Measurements from ENCODE around the gene PCYOX1L. TPM values are rescaled to one million over a fixed set of nuclear protein-coding genes. Genes with fewer than 3 reads are reported as not detected.

The PCYOX1L gene
- total RNA-seq, 2 donors from 2014 or later: 11.9 to 19.7 TPM

DNA sequence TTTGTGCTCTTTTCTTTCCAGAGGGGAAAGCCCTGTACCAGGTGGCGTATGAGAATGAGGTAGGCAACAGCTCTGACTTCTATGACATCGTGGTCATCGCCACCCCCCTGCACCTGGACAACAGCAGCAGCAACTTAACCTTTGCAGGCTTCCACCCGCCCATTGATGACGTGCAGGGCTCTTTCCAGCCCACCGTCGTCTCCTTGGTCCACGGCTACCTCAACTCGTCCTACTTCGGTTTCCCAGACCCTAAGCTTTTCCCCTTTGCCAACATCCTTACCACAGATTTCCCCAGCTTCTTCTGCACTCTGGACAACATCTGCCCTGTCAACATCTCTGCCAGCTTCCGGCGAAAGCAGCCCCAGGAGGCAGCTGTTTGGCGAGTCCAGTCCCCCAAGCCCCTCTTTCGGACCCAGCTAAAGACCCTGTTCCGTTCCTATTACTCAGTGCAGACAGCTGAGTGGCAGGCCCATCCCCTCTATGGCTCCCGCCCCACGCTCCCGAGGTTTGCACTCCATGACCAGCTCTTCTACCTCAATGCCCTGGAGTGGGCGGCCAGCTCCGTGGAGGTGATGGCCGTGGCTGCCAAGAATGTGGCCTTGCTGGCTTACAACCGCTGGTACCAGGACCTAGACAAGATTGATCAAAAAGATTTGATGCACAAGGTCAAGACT lies 10.3 kb downstream of the PCYOX1L start:
- Mint-ChIP-seq H3K4me1 (peaks cover 7% of the 10 kb centered on the region), H3K27ac (no peak overlapping the region), H3K9me3 (no peaks in the 10 kb centered on the region), H3K36me3 (ENCODE audit: low read depth) (peaks cover 6% of the 10 kb centered on the region), H3K4me3 (no peak overlapping the region), H3K27me3 (no peaks in the 10 kb centered on the region)
- ATAC-seq (replicated peaks): no peak

DNA sequence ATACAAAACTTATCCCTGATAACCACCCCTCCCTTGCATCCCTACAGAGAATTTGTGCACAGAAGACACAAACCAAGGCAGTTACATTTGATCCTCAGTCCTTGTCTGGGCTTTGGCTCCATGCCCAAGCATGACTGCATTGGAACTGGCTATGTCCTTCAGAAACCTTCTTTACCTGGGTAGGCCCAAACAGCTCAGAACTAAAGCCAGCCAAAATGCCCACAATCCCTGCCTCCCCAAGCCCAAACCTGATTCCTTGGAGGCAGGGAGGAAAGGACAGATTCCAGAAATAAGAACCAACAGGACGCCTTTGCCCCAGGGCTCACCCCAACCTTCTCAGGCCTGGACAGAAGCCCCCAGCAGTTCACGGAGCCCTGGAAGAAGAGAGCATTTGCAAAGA lies 13.0 kb downstream of the PCYOX1L start:
- H3K4me3 Mint-ChIP-seq: no peak overlapping the region
- H3K9me3 Mint-ChIP-seq: no peaks in the 10 kb centered on the region
- H3K36me3 Mint-ChIP-seq (ENCODE audit: low read depth): peaks cover 6% of the 10 kb centered on the region
- H3K4me1 Mint-ChIP-seq: peaks cover 7% of the 10 kb centered on the region
- ATAC-seq (replicated peaks): no peak
- H3K27ac Mint-ChIP-seq: no peak overlapping the region
- H3K27me3 Mint-ChIP-seq: no peaks in the 10 kb centered on the region

DNA sequence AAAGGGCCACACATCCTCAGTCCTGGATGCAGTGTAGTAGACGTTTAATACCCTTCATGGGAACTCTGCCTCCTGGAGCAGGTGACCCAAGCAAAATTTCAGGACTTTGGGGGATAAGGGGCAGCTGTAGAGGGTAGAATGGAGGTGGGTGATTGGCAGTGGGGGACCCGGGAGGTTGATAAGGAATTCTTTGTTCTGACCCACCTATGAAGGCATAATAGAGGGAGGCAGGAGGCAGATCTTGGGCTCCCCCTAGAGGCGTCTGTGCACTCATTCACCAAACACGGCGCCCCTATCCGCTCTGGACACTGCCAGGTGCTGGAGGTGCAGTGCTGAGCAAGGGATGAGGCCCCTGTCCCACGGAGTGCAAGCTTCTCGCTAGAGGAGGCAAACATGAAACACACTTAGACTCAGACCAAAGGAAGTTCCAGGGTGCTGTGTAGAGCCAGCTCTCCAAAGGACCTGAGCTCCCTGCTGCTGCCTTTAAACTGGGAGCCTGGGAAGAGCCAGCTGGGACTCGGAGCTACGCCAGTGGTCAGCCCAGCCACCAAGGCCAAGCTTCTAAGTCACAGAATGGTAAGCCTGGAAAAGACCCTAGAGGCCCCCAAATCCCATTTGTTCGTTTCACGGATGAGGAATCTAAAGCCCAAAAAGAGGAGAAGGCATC lies 13.6 kb downstream of the PCYOX1L start:
- no peaks in the 10 kb centered on the region for H3K27me3 Mint-ChIP-seq
- no peak overlapping the region for H3K4me3 Mint-ChIP-seq
- peaks cover 6% of the 10 kb centered on the region for H3K36me3 Mint-ChIP-seq (ENCODE audit: low read depth)
- no peaks in the 10 kb centered on the region for H3K9me3 Mint-ChIP-seq
- ATAC-seq (replicated peaks): peak; percentile 93
- H3K27ac Mint-ChIP-seq: no peak overlapping the region
- peaks cover 7% of the 10 kb centered on the region for H3K4me1 Mint-ChIP-seq

DNA sequence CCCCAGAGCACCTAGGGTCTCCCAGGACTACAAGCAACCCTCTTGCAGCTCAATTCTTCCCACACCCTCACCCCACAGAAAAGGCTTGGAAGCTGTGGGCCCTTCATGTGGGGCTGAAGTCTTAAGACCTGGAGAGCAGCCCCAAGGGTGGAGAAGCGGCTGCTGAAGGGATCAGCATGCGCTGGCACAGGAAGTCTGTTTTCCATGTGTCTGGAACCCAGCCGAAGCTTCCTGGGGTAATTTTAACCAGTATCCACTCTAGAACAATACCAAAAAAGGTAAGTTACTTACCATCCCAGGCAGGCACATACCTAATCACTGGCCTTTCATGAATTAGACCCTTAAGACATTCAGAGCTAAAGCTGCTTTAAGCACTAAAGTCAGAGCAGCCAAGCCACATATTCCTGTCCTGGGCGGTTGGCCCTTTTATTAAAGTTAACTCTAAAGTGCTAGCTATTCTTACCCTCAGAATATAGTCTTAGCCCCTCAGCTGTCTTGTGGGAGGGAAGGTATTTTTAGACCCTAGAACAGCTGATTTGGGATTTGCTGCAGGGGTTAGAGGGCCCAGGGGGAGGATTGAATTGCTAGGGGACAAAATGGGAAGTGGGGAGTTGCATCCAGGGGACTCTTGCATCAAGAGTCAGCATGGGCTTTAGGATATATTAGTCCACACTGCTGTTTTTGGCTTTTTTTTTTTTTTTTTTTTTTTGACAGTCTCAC lies 14.4 kb downstream of the PCYOX1L start:
- Mint-ChIP-seq H3K27ac (no peak overlapping the region), H3K4me1 (peaks cover 4% of the 10 kb centered on the region), H3K9me3 (no peaks in the 10 kb centered on the region), H3K4me3 (no peak overlapping the region), H3K27me3 (no peaks in the 10 kb centered on the region), H3K36me3 (ENCODE audit: low read depth) (peaks cover 6% of the 10 kb centered on the region)
- no peak for ATAC-seq (replicated peaks)

DNA sequence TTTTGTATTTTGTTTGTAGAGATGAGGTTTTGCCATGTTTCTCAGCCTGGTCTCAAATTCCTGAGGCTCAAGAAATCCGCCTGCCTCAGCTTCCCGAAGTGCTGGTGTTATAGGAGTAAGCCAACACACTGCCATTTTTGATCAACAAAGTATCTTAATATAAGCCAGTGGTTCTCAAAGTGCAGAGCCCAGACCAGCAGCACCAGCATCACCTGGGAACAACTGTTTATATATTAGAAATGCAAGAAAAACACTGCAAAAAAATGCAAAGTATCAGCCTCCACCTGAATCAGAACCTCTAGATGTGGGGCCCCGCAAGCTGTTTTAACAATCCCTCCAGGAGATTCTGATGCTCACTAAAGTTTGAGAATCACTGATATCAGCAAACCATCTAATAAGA lies 15.1 kb downstream of the PCYOX1L start:
- no peaks in the 10 kb centered on the region for H3K4me1 Mint-ChIP-seq
- no peaks in the 10 kb centered on the region for H3K9me3 Mint-ChIP-seq
- H3K36me3 Mint-ChIP-seq (ENCODE audit: low read depth): peaks cover 6% of the 10 kb centered on the region
- no peak for ATAC-seq (replicated peaks)
- H3K27me3 Mint-ChIP-seq: no peaks in the 10 kb centered on the region
- no peak overlapping the region for H3K27ac Mint-ChIP-seq
- H3K4me3 Mint-ChIP-seq: no peak overlapping the region

DNA sequence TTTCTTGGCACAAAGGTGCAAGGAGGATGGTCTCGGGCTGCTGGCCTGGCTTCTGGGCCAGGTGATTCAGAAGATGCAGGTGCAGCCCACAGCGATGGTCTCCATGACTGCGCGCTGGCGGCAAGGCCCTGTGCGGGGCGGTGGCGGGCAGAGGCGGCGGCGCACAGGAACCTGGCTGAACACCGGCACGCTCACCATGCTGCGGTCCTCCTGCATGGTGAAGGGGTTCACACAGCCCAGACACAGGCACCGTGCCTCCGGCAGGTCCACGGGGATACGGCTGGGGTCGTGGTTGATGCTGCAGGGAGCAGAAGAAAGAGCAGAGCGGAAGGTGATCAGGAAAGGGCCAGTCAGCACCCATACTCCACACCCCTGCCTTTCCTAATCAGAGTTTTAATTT lies 16.5 kb downstream of the PCYOX1L start:
- Mint-ChIP-seq H3K27me3 (no peaks in the 10 kb centered on the region), H3K4me1 (no peaks in the 10 kb centered on the region), H3K27ac (no peak overlapping the region), H3K4me3 (no peak overlapping the region), H3K36me3 (ENCODE audit: low read depth) (no peaks in the 10 kb centered on the region), H3K9me3 (no peaks in the 10 kb centered on the region)
- no peak for ATAC-seq (replicated peaks)

DNA sequence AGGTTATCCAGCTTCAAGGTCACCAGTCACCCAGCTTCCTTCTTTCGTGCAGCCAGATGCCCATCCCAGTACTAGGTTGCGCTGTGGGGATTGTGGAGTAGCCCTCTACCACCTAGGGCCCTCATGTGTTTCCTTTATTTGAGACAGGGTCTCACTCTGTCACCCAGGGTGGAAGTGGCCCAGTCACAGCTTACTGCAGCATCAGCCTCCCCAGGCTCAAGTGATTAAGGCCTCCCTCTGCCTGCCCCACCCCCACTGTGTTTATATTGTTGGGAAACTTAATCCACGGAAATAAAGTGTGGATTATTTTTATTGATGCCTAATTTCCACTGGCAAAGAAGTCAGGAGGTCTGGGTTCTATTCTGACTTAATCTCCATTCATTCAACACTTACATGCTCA lies 17.0 kb downstream of the PCYOX1L start:
- ATAC-seq (replicated peaks): no peak
- no peaks in the 10 kb centered on the region for H3K27me3 Mint-ChIP-seq
- no peaks in the 10 kb centered on the region for H3K9me3 Mint-ChIP-seq
- H3K36me3 Mint-ChIP-seq (ENCODE audit: low read depth): no peaks in the 10 kb centered on the region
- H3K4me3 Mint-ChIP-seq: no peak overlapping the region
- no peaks in the 10 kb centered on the region for H3K4me1 Mint-ChIP-seq
- no peak overlapping the region for H3K27ac Mint-ChIP-seq

DNA sequence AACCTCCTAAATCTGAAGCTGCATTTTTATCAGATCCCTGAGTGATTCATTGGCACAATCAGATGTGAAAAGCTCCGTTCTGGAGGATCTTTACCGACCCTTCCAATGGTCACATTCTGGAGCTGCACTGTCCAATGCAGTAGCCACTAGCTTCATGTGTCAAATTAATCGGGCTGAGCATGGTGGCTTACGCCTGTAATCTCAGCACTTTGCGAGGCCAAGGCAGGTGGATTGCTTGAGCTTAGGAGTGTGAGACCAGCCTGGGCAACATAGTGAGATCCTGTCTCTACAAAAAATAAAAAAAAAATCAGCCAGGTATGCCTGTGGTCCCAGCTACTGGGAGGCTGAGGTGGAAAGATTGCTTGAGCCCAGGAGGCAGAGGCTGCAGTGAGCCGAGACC lies 17.6 kb downstream of the PCYOX1L start:
- no peaks in the 10 kb centered on the region for H3K4me1 Mint-ChIP-seq
- H3K27me3 Mint-ChIP-seq: peaks cover 2% of the 10 kb centered on the region
- H3K27ac Mint-ChIP-seq: no peak overlapping the region
- no peaks in the 10 kb centered on the region for H3K36me3 Mint-ChIP-seq (ENCODE audit: low read depth)
- H3K4me3 Mint-ChIP-seq: no peak overlapping the region
- no peak for ATAC-seq (replicated peaks)
- no peaks in the 10 kb centered on the region for H3K9me3 Mint-ChIP-seq

DNA sequence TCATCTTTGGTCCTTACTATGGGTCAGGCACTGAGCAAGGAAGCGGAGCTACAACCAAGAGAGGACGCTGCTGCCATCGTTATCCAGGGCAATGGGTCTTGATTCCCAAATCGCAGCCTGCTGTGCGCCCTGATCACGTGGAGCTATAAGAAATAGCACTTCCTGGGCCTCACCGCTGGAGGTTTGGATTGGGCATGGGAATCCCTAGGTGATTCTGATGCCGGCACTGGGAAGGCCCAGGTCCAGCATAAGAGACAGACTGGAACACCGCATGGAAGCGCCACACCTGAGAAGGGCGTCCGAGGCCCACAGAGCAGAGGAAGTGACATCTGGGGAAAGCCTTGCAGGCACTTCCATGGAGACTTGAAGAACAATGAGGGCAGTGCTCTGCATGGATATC lies 18.3 kb downstream of the PCYOX1L start:
- no peaks in the 10 kb centered on the region for H3K36me3 Mint-ChIP-seq (ENCODE audit: low read depth)

DNA sequence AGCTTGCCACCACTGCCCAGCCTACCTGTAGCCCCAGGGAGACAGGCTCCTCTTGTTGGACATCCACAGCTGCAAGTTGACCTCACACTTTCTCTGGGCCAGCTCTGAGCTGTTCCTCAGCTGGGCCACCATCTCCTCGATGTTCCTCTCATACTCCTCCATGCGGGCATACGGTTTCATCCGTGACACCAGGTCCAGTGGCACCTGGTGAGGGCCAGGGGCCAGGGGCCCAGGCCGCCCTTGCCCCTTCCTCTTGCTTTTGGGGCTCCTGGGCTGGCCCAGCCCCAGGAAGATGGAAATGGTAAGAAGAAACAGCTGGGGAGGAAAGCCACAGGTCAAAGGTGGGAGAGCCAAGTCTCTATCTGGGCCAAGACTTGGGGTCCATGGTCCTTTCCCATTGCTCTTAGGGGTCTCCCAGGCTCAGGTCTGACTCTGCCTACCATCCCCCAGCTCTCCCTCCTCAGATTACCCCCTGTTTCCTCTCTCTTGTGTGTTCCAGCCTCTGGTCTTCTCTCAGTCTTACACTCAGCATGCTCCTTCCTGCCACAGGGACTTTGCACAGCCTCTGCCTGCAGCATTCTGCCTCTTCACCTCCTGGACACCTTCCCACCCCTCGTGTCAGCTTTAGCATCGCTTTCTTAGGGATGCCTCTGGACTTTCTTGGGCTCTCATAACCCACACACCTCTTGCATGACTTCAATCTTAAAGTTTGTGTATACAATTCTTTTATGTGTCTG lies 19.0 kb downstream of the PCYOX1L start:
- H3K9me3 Mint-ChIP-seq: no peaks in the 10 kb centered on the region
- H3K4me1 Mint-ChIP-seq: peaks cover 2% of the 10 kb centered on the region
- peaks cover 3% of the 10 kb centered on the region for H3K27me3 Mint-ChIP-seq
- H3K36me3 Mint-ChIP-seq (ENCODE audit: low read depth): no peaks in the 10 kb centered on the region
- no peak overlapping the region for H3K27ac Mint-ChIP-seq
- no peak overlapping the region for H3K4me3 Mint-ChIP-seq
- no peak for ATAC-seq (replicated peaks)

More for the DNA sequence above, 18.3 kb downstream of the PCYOX1L start:
- no peaks in the 10 kb centered on the region for H3K4me1 Mint-ChIP-seq
- peak overlapping the region; percentile 54 for H3K27ac Mint-ChIP-seq
- no peak for ATAC-seq (replicated peaks)
- peaks cover 3% of the 10 kb centered on the region for H3K27me3 Mint-ChIP-seq
- no peak overlapping the region for H3K4me3 Mint-ChIP-seq
- no peaks in the 10 kb centered on the region for H3K9me3 Mint-ChIP-seq

DNA sequence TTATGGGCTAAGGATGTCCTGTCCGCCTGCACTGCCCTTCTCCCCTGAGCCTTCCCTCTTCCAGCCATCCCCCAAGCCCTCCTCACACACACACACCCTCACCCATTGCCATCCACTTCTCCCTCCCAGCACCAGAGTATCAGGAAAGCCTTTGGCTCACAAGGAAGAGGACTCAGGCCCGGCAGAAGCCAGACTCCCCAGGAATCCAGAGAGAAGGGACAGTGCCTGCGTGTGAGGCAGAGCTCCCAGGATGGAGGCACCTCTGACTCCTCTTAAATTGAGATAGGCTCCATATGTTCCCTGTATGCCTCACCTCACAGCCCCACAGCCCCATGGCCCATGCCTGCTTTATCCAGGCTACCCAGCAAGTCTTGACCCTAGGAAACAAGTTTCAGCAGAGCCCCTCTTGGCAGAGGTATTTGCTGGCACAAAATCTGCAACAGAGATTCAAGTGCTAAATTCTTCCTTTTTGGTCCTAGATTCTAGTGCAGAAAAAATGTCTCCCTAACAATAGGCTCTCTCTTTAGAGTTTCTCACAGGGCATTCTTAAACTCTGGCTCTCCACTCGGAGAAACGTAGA lies 20.5 kb downstream of the PCYOX1L start:
- H3K36me3 Mint-ChIP-seq (ENCODE audit: low read depth): no peaks in the 10 kb centered on the region

DNA sequence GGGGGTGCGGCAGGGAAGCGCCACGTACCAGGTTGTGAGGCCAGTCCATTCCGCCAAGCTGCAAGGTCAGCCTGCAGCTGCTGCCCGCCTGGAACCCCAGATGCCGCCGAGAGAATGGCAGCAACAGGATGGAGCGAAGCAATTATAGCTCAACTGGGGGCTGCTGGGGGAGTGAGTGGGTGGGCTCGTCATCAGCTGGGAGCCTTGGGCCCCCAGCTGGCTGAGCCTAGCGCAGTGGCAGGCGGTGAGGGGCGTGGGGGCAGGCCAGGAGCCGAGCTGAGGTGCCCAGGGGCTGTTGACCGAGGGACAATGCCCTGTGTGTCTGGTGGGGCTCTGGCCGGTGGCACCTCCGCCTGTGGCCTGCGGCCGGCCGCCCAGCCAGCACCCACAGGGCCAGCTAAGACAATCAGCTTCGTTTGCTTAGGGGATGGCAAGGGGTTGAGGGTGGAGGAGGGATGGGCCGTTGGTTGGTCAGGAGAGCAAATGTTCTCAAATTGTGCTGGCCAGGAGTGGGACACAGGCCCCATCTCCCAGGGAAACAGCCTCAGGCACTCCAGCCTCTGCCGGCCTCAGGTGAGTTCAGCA lies 21.4 kb downstream of the PCYOX1L start, which contains the start of gene IL17B:
Gene IL17B, minus strand, starts transcription at position 116 of the 585 bp plus-strand sequence. Its CDS starts 67 bp downstream, at position 49.
- ATAC-seq (replicated peaks): no peak
- Mint-ChIP-seq H3K27ac (peak within 1 kb of the TSS; percentile 44), H3K4me1 (peaks cover 5% of the 10 kb centered on the region), H3K9me3 (no peaks in the 10 kb centered on the region), H3K36me3 (ENCODE audit: low read depth) (no peaks in the 10 kb centered on the region), H3K27me3 (peaks cover 3% of the 10 kb centered on the region), H3K4me3 (no peak within 1 kb of the TSS)

More for the DNA sequence above, 20.5 kb downstream of the PCYOX1L start:
- Mint-ChIP-seq H3K4me1 (peaks cover 5% of the 10 kb centered on the region), H3K27me3 (peaks cover 3% of the 10 kb centered on the region), H3K4me3 (no peak overlapping the region), H3K27ac (peak overlapping the region; percentile 44), H3K9me3 (no peaks in the 10 kb centered on the region)
- ATAC-seq (replicated peaks): no peak

DNA sequence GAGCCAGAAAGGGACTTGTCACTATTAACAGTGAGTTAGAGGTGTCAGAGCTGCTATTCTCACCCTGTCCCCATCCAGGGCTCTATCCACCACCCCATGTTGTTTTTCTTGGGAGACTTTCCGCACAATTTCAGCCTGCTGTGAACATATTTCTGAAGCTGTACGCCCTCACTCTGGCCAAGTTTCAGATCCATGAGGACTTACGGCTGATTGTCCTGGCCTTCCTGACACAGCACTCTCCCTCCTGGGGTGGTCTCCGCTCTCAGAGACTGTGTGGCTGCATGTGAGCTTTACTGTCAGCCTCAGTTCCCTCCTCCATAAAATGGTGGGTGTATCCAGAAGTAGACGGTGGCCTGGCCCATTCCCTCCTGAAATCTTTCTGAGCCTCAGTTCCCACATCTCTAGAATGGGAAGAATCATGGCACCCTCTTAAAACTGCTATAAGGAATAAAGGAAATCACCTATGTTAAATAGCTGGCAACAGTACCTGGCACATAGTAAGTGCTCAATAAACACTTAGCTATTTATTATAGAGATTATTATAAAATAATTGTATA lies 22.1 kb downstream of the PCYOX1L start:
- Mint-ChIP-seq H3K4me1 (peaks cover 5% of the 10 kb centered on the region), H3K27me3 (peaks cover 3% of the 10 kb centered on the region), H3K27ac (no peak overlapping the region), H3K9me3 (no peaks in the 10 kb centered on the region), H3K36me3 (ENCODE audit: low read depth) (no peaks in the 10 kb centered on the region), H3K4me3 (no peak overlapping the region)
- ATAC-seq (replicated peaks): no peak
